ENCODE measurements around the gene PRKCSH.
"Not testable (repeated sequence)": the region's sequence is repeated elsewhere in the genome, so short reads cannot be mapped to it uniquely, and the experiment has no call there.

PRKCSH gene

GRCh38 chr19:11422163-11423065 is 13.0 kb upstream of the PRKCSH start:
- TF ChIP-seq ZFX (IDR thresholded peaks at IDR 0.05; ENCODE audit: borderline replicate concordance) (no peak), CTCF (IDR thresholded peaks at IDR 0.05) (no peak)
- H3K27ac ChIP-seq: peak overlapping the region; percentile 79

GRCh38 chr19:11423164-11423790 is 12.2 kb upstream of the PRKCSH start:
- TF ChIP-seq ZFX (IDR thresholded peaks at IDR 0.05; ENCODE audit: borderline replicate concordance) (no peak), CTCF (IDR thresholded peaks at IDR 0.05) (no peak)
- peak overlapping the region; percentile 79 for H3K27ac ChIP-seq

- TF ChIP-seq CTCF (IDR thresholded peaks at IDR 0.05): no peak
- TF ChIP-seq ZFX (IDR thresholded peaks at IDR 0.05; ENCODE audit: borderline replicate concordance): no peak
Measured at GRCh38 chr19:11423791-11424181, 11.6 kb upstream of the PRKCSH start.

GRCh38 chr19:11425719-11426457 is 9.5 kb upstream of the PRKCSH start:
- TF ChIP-seq ZFX (IDR thresholded peaks at IDR 0.05; ENCODE audit: borderline replicate concordance): no peak
- TF ChIP-seq CTCF (IDR thresholded peaks at IDR 0.05): no peak
- H3K27ac ChIP-seq: no peak overlapping the region

More at GRCh38 chr19:11423791-11424181, 11.6 kb upstream of the PRKCSH start:
- peak overlapping the region; percentile 79; the same call in 1 of the 2 replicates for H3K27ac ChIP-seq

- H3K27ac ChIP-seq: no peak overlapping the region
- TF ChIP-seq CTCF (IDR thresholded peaks at IDR 0.05) (no peak), ZFX (IDR thresholded peaks at IDR 0.05; ENCODE audit: borderline replicate concordance) (no peak)
Measured at GRCh38 chr19:11426656-11427055, 8.8 kb upstream of the PRKCSH start.

GRCh38 chr19:11433526-11433925 is 1.9 kb upstream of the PRKCSH start:
- H3K27ac ChIP-seq: not testable (repeated sequence)

- peak overlapping the region; percentile 66 for H3K27ac ChIP-seq
- TF ChIP-seq CTCF (IDR thresholded peaks at IDR 0.05) (no peak), ZFX (IDR thresholded peaks at IDR 0.05; ENCODE audit: borderline replicate concordance) (no peak)
Measured at GRCh38 chr19:11434703-11435056, 755 bp upstream of the PRKCSH start.

Data from 22Rv1 (cell line).